Spleen (tissue), 11 donors: ENCODE measurements around the gene SLCO4A1. TPM values are rescaled to one million over a fixed set of nuclear protein-coding genes. Genes with fewer than 3 reads are reported as not detected.

Experiments used
- DNase-seq: peaks from one replicate; pipeline ENCODE4 v3.0.0-alpha.2; 2020
- H3K27ac ChIP-seq, 8 donors: fragments of 200-600 bp; sonication (generic) in 7 of 8; 1 replicate in 4 of 8; 2 replicates in 4 of 8; pipeline versions ENCODE4 v1.5.0 to v1.8.0; 2016 to 2021; ENCODE audit warnings: inconsistent platforms in 4 of 8, mild to moderate bottlenecking in 4 of 8, moderate library complexity in 1 of 8
- H3K27me3 ChIP-seq, 7 donors: fragments of 200-600 bp; sonication (generic) in 6 of 7; replicated peaks in 1 of 7; 1 replicate in 4 of 7; 2 replicates in 3 of 7; pipeline versions ENCODE4 v1.5.0 to v1.8.0; 2016 to 2021; ENCODE audit warnings: inconsistent platforms in 3 of 7, mild to moderate bottlenecking in 1 of 7
- H3K36me3 ChIP-seq, 6 donors: fragments of 200-600 bp; sonication (generic) in 5 of 6; 1 replicate in 4 of 6; 2 replicates in 2 of 6; pipeline versions ENCODE4 v1.5.0 to v1.8.0; 2016 to 2021; ENCODE audit warnings: inconsistent platforms in 2 of 6
- H3K4me1 ChIP-seq, 6 donors: fragments of 200-600 bp; sonication (generic) in 5 of 6; 1 replicate in 3 of 6; 2 replicates in 3 of 6; pipeline versions ENCODE4 v1.5.0 to v1.8.0; 2016 to 2021; ENCODE audit warnings: inconsistent platforms in 3 of 6
- H3K4me3 ChIP-seq, 8 donors: fragments of 200-600 bp; sonication (generic) in 7 of 8; 1 replicate in 4 of 8; 2 replicates in 4 of 8; pipeline versions ENCODE4 v1.5.0 to v1.8.0; 2016 to 2021; ENCODE audit warnings: inconsistent platforms in 4 of 8, mild to moderate bottlenecking in 4 of 8, moderate library complexity in 2 of 8
- H3K9me3 ChIP-seq, 8 donors: fragments of 200-600 bp; sonication (generic) in 7 of 8; 1 replicate in 4 of 8; 2 replicates in 4 of 8; pipeline versions ENCODE4 v1.5.0 to v1.8.0; 2016 to 2021; ENCODE audit warnings: inconsistent platforms in 4 of 8
- CTCF ChIP-seq, 11 experiments: fragments of 200-600 bp in 7 of 11; fragments of 450-650 bp in 4 of 11; sonication (generic) in 4 of 11; IDR thresholded peaks in 8 of 11; conservative IDR thresholded peaks in 3 of 11; 1 replicate in 7 of 11; 2 replicates in 4 of 11; pipeline versions ENCODE4 v1.4.0 to v1.8.0; 2016 to 2021; ENCODE audit warnings: antibody characterized with exemption in 11 of 11, inconsistent platforms in 4 of 11, mild to moderate bottlenecking in 1 of 11
- POLR2A ChIP-seq, 3 donors: fragments of 450-650 bp; IDR thresholded peaks; one replicate each; pipeline ENCODE4 v1.5.1; 2017; ENCODE audit warnings: antibody characterized with exemption in 3 of 3, mild to moderate bottlenecking in 1 of 3
- POLR2AphosphoS5 ChIP-seq, 3 donors: sonication (generic); formaldehyde crosslinking; IDR thresholded peaks; one replicate each; pipeline ENCODE4 v1.5.1; 2017; ENCODE audit warnings: antibody characterized with exemption in 3 of 3
- WGBS, 5 donors: extraction: QIAGEN DNeasy Blood & Tissue Kit in 3 of 5; methylation state at CpG; one replicate each; pipeline versions ENCODE4 v1.1.5 to v1.1.7; 2013 to 2018; 5-methylcytosine and 5-hydroxymethylcytosine counted together
- intact Hi-C: fragments of 100-400 bp; cut with DNase I; formaldehyde crosslinking; loops from one replicate; pipeline ENCODE4 v1.15.0; 2023; ENCODE audit warnings: low total_unique reads
- polyA plus RNA-seq, 3 donors: library from polyadenylated mRNA; stranded (reverse); fragments of 200-250 nt; gene quantifications; one replicate each; pipeline ENCODE4 v1.2.1, GENCODE V29; 2013
- total RNA-seq, 7 donors: library from RNA; depleted of rRNA in 3 of 7; stranded (reverse); fragments of >200 nt in 3 of 7; fragmentation: NEBNext Ultra II Directional in 4 of 7; extraction: Animal tissue kit (Norgen Biotek cat#: 25700) in 4 of 7; gene quantifications; one replicate each; pipeline versions ENCODE4 v1.1.0 to v1.2.1, GENCODE V29; 2016 to 2021
- donor health status: healthy with polysubstance abuse.
- donor health status: DM: no; HTN: no; CAD: no; lungs with moderate emphysema.
- donor health status: DM: no; HTN: no; CAD: no.
- donor health status: Bipolar disorder and iron deficiency.
- donor health status: healthy.
- donor health status: DM: no; HTN: no; CAD: no.
- donor health status: DM: yes; HTN: yes; CAD: no.

Gene SLCO4A1
- total and polyA plus RNA-seq, 10 donors: 2.9 to 16.3 (median 7.0) TPM

- WGBS, 5 donors: 5 to 15% (median 14%) methylated on average over 13 to 124 of the region's 124 CpGs
- TF ChIP-seq POLR2A (IDR thresholded peaks at IDR 0.05): no peak
- TF ChIP-seq POLR2AphosphoS5 (IDR thresholded peaks at IDR 0.05): no peak
- no peak for TF ChIP-seq CTCF (IDR thresholded peaks at IDR 0.05 in 8 of 11, conservative IDR thresholded peaks at IDR 0.05 in 3 of 11)
- Histone ChIP-seq H3K27me3 (peaks cover 0 to 82% (median 45%) of the 10 kb centered on the region in 7 donors), H3K9me3 (no peaks in the 10 kb centered on the region), H3K36me3 (no peaks in the 10 kb centered on the region), H3K4me1 (peaks cover 5 to 53% (median 25%) of the 10 kb centered on the region in 6 donors), H3K27ac (peak within 1 kb of the TSS in 2 of 8 donors; percentile 14 to 15), H3K4me3 (peak within 1 kb of the TSS in 6 of 8 donors; percentile 20 to 63 (median 26))
- no peak for DNase-seq
- intact Hi-C loops: no loop called here
These were observed 66.6 kb downstream of the SLCO4A1 start, which contains the start of gene NTSR1 for GRCh38 chr20:62708591-62709536. Gene NTSR1 (plus strand): TSS chr20:62708836. CDS start chr20:62709208, 372 bp downstream.

DNA sequence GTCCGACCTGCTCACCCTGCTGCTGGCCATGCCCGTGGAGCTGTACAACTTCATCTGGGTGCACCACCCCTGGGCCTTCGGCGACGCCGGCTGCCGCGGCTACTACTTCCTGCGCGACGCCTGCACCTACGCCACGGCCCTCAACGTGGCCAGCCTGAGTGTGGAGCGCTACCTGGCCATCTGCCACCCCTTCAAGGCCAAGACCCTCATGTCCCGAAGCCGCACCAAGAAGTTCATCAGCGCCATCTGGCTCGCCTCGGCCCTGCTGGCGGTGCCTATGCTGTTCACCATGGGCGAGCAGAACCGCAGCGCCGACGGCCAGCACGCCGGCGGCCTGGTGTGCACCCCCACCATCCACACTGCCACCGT, 67.2 kb downstream of the SLCO4A1 start:
- Histone ChIP-seq H3K27ac (no peak overlapping the region), H3K27me3 (peaks cover 0 to 82% (median 45%) of the 10 kb centered on the region in 7 donors), H3K4me3 (peak overlapping the region in 3 of 8 donors; percentile 30 to 63 (median 33)), H3K4me1 (peaks cover 2 to 46% (median 20%) of the 10 kb centered on the region in 6 donors), H3K9me3 (no peaks in the 10 kb centered on the region), H3K36me3 (no peaks in the 10 kb centered on the region)
- TF ChIP-seq POLR2A (IDR thresholded peaks at IDR 0.05): no peak
- TF ChIP-seq CTCF (IDR thresholded peaks at IDR 0.05 in 8 of 11, conservative IDR thresholded peaks at IDR 0.05 in 3 of 11): no peak
- no peak for TF ChIP-seq POLR2AphosphoS5 (IDR thresholded peaks at IDR 0.05)
- DNase-seq: no peak
- WGBS, 5 donors: 70 to 89% (median 81%) methylated on average over 29 to 30 of the region's 30 CpGs
- intact Hi-C loops: no loop called here

GRCh38 chr20:62710221-62710885, 68.0 kb downstream of the SLCO4A1 start:
- intact Hi-C loops: no loop called here
- WGBS, 5 donors: 74 to 77% (median 75%) methylated on average over 20 of the region's 20 CpGs
- no peak overlapping the region for H3K27ac ChIP-seq
- H3K9me3 ChIP-seq: no peaks in the 10 kb centered on the region
- no peak for DNase-seq
- peak overlapping the region in 1 of 8 donors; percentile 63 for H3K4me3 ChIP-seq
- H3K27me3 ChIP-seq: peaks cover 0 to 77% (median 45%) of the 10 kb centered on the region in 7 donors
- peaks cover 0 to 40% (median 18%) of the 10 kb centered on the region in 6 donors for H3K4me1 ChIP-seq
- H3K36me3 ChIP-seq: no peaks in the 10 kb centered on the region
- TF ChIP-seq POLR2AphosphoS5 (IDR thresholded peaks at IDR 0.05): no peak
- TF ChIP-seq CTCF (IDR thresholded peaks at IDR 0.05 in 8 of 11, conservative IDR thresholded peaks at IDR 0.05 in 3 of 11): no peak
- no peak for TF ChIP-seq POLR2A (IDR thresholded peaks at IDR 0.05)
